Body of pancreas (tissue), 4 donors: ENCODE results near the gene ACAP2. TPM values are rescaled to one million over a fixed set of nuclear protein-coding genes. Genes with fewer than 3 reads are reported as not detected.
"Not testable (repeated sequence)": the region's sequence is repeated elsewhere in the genome, so short reads cannot be mapped to it uniquely, and the experiment has no call there.

Experiments used
- ATAC-seq: fragments of 150-250 bp; one replicate; pipeline ENCODE4 v1.9.1; 2016
- DNase-seq, 4 donors: peaks; one replicate each; pipeline ENCODE4 v3.0.0-alpha.2; 2019
- H3K27ac ChIP-seq, 4 donors: fragments of 200-600 bp; sonication (generic); 1 replicate in 3 of 4; 2 replicates in 1 of 4; pipeline versions ENCODE4 v1.5.1 to v1.6.1; 2016 to 2019; ENCODE audit warnings: mild to moderate bottlenecking in 1 of 4, mixed read lengths in 1 of 4, moderate library complexity in 1 of 4
- H3K27me3 ChIP-seq, 2 donors: fragments of 200-600 bp; sonication (generic); one replicate each; pipeline ENCODE4 v1.6.0; 2016; ENCODE audit warnings: mild to moderate bottlenecking in 1 of 2
- H3K36me3 ChIP-seq, 2 donors: fragments of 200-600 bp; sonication (generic); replicated peaks in 1 of 2; 2 replicates each; pipeline ENCODE4 v1.5.1; 2016; ENCODE audit warnings: low read depth in 2 of 2; ENCODE audit not compliant: insufficient read depth in 1 of 2
- H3K4me1 ChIP-seq: fragments of 200-600 bp; sonication (generic); one replicate; pipeline ENCODE4 v1.6.0; 2016
- H3K4me3 ChIP-seq, 2 donors: fragments of 200-600 bp; sonication (generic); 1 replicate in 1 of 2; 2 replicates in 1 of 2; pipeline ENCODE4 v1.5.1; 2016 to 2019
- H3K9me3 ChIP-seq, 3 donors: fragments of 200-600 bp; sonication (generic); 1 replicate in 2 of 3; 2 replicates in 1 of 3; pipeline ENCODE4 v1.5.1; 2016
- CTCF ChIP-seq, 7 experiments: fragments of 450-650 bp in 4 of 7; fragments of 200-600 bp in 3 of 7; sonication (generic) in 3 of 7; IDR thresholded peaks; one replicate each; pipeline ENCODE4 v1.5.1; 2016 to 2019; ENCODE audit warnings: antibody characterized with exemption in 7 of 7
- POLR2A ChIP-seq, 3 donors: fragments of 450-650 bp; IDR thresholded peaks; one replicate each; pipeline ENCODE4 v1.6.1; 2016; ENCODE audit warnings: antibody characterized with exemption in 3 of 3, mild to moderate bottlenecking in 2 of 3
- WGBS, 2 donors: methylation state at CpG; one replicate each; pipeline ENCODE4 v1.1.5; 2017; 5-methylcytosine and 5-hydroxymethylcytosine counted together
- intact Hi-C: fragments of 100-400 bp; cut with DNase I; formaldehyde crosslinking; loops from one replicate; pipeline ENCODE4 v1.15.1; 2023
- total RNA-seq, 2 donors: library from RNA; depleted of rRNA; stranded (reverse); fragments of >200 nt; gene quantifications; one replicate each; pipeline ENCODE4 v1.1.0, GENCODE V29; 2016

ACAP2 gene
- 10 to 100 TPM; 25.1 to 25.9 TPM for total RNA-seq

- Histone ChIP-seq H3K9me3 (no peaks in the 10 kb centered on the region), H3K4me1 (peaks cover 31% of the 10 kb centered on the region), H3K36me3 (no peaks in the 10 kb centered on the region), H3K4me3 (peak within 1 kb of the TSS; percentile 88 to 97), H3K27ac (peak within 1 kb of the TSS; percentile 87 to 98 (median 92)), H3K27me3 (no peaks in the 10 kb centered on the region)
- TF ChIP-seq POLR2A (IDR thresholded peaks at IDR 0.05) = peak; percentile 93 to 98 (median 95)
- TF ChIP-seq CTCF (IDR thresholded peaks at IDR 0.05) = no peak
- peak; percentile 99 to 100 (median 100) for DNase-seq
- 0 to 1% methylated on average over 5 to 81 of the region's 106 CpGs for WGBS, 2 donors
- intact Hi-C loops = no loop called here
- peak; percentile 96 for ATAC-seq
These were observed at the start of gene ACAP2 for GRCh38 chr3:195442573-195443390. TSS of gene ACAP2 (minus strand) at chr3:195443020. CDS start at chr3:195442847, 173 bp downstream.

GRCh38 chr3:195475614-195476013 lies 32.8 kb upstream of the ACAP2 start:
- 80 to 86% methylated on average over 3 of the region's 3 CpGs for WGBS, 2 donors
- Histone ChIP-seq H3K27ac (no peak overlapping the region), H3K4me3 (no peak overlapping the region), H3K36me3 (no peaks in the 10 kb centered on the region), H3K27me3 (no peaks in the 10 kb centered on the region), H3K4me1 (no peaks in the 10 kb centered on the region), H3K9me3 (no peaks in the 10 kb centered on the region)
- no peak for DNase-seq
- TF ChIP-seq CTCF (IDR thresholded peaks at IDR 0.05) (no peak), POLR2A (IDR thresholded peaks at IDR 0.05) (no peak)
- ATAC-seq = no peak
- intact Hi-C loops = no loop called here

GRCh38 chr3:195475116-195475515 lies 32.3 kb upstream of the ACAP2 start:
- H3K27ac ChIP-seq, H3K9me3 ChIP-seq, H3K4me3 ChIP-seq, DNase-seq, H3K27me3 ChIP-seq, intact Hi-C loops, ATAC-seq, H3K4me1 ChIP-seq, H3K36me3 ChIP-seq: not testable (repeated sequence)
- WGBS, 2 donors = 71 to 88% methylated on average over 7 to 8 of the region's 8 CpGs

GRCh38 chr3:195468841-195469240 lies 26.0 kb upstream of the ACAP2 start:
- no peak for ATAC-seq

GRCh38 chr3:195468391-195468776 lies 25.6 kb upstream of the ACAP2 start:
- Histone ChIP-seq H3K36me3 (no peaks in the 10 kb centered on the region), H3K4me1 (no peaks in the 10 kb centered on the region), H3K4me3 (no peak overlapping the region), H3K27me3 (no peaks in the 10 kb centered on the region), H3K27ac (no peak overlapping the region), H3K9me3 (no peaks in the 10 kb centered on the region)
- ATAC-seq (no peak), DNase-seq (no peak)
- TF ChIP-seq CTCF (IDR thresholded peaks at IDR 0.05) = no peak
- TF ChIP-seq POLR2A (IDR thresholded peaks at IDR 0.05) = no peak
- WGBS, 2 donors = 50 to 52% methylated on average over 4 of the region's 4 CpGs
- intact Hi-C loops = no loop called here

More at GRCh38 chr3:195468841-195469240, 26.0 kb upstream of the ACAP2 start:
- H3K9me3 ChIP-seq = no peaks in the 10 kb centered on the region
- 79 to 87% methylated on average over 4 of the region's 4 CpGs for WGBS, 2 donors
- no peak overlapping the region for H3K27ac ChIP-seq
- TF ChIP-seq POLR2A (IDR thresholded peaks at IDR 0.05) = no peak
- no peak for TF ChIP-seq CTCF (IDR thresholded peaks at IDR 0.05)
- H3K4me3 ChIP-seq = no peak overlapping the region
- no peaks in the 10 kb centered on the region for H3K27me3 ChIP-seq
- H3K4me1 ChIP-seq = no peaks in the 10 kb centered on the region
- no peak for DNase-seq
- no peaks in the 10 kb centered on the region for H3K36me3 ChIP-seq
- intact Hi-C loops = no loop called here
